AG08395 (cell line): ENCODE measurements around the gene NACC2.

ENCODE experiments used
- DNase-seq: peaks from one replicate; pipeline ENCODE4 v3.0.0; 2012; ENCODE audit warnings: mixed read lengths, low spot score

The NACC2 gene

GRCh38 chr9:136129176-136129575 lies 34.1 kb upstream of the NACC2 start:
- no peak for DNase-seq

GRCh38 chr9:136128436-136128835 lies 33.3 kb upstream of the NACC2 start:
- no peak for DNase-seq

GRCh38 chr9:136127313-136127712 lies 32.2 kb upstream of the NACC2 start:
- no peak for DNase-seq

DNA sequence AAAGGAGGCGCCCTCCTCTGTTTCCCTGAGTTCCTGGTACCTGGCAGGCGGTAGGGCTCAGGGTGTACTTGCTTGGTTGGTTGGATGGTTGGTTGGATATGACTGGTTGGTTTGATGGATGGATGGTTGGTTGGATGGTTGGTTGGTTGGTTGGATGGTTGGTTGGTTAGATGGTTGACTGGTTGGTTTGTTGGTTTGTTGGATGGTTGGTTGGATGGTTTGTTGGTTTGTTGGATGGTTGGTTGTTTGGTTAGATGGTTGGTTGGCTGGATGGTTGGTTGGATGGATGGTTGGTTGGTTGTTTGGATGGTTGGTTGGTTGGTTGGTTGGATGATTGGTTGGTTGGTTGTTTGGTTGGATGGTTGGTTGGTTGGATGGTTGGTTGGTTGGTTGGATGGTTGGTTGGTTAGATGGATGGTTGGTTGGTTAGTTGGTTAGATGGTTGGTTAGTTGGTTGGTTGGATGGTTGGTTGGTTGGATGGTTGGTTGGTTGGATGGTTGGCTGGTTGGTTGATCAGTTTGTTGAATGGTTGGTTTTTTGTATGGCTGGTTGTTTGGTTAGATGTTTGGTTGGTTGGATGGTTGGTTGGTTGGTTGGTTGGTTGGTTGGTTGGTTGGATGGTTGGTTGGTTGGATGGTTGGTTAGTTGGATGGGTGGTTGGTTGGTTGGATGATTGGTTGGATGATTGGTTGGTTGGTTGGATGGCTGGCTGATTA lies 30.0 kb upstream of the NACC2 start:
- DNase-seq: no peak

GRCh38 chr9:136122425-136123383 lies 27.6 kb upstream of the NACC2 start:
- peak; percentile 78 for DNase-seq

GRCh38 chr9:136121801-136122200 lies 26.7 kb upstream of the NACC2 start:
- no peak for DNase-seq

- no peak for DNase-seq
Observed at GRCh38 chr9:136120438-136120844, 25.4 kb upstream of the NACC2 start.

GRCh38 chr9:136119883-136120393 lies 24.8 kb upstream of the NACC2 start:
- DNase-seq: no peak

DNA sequence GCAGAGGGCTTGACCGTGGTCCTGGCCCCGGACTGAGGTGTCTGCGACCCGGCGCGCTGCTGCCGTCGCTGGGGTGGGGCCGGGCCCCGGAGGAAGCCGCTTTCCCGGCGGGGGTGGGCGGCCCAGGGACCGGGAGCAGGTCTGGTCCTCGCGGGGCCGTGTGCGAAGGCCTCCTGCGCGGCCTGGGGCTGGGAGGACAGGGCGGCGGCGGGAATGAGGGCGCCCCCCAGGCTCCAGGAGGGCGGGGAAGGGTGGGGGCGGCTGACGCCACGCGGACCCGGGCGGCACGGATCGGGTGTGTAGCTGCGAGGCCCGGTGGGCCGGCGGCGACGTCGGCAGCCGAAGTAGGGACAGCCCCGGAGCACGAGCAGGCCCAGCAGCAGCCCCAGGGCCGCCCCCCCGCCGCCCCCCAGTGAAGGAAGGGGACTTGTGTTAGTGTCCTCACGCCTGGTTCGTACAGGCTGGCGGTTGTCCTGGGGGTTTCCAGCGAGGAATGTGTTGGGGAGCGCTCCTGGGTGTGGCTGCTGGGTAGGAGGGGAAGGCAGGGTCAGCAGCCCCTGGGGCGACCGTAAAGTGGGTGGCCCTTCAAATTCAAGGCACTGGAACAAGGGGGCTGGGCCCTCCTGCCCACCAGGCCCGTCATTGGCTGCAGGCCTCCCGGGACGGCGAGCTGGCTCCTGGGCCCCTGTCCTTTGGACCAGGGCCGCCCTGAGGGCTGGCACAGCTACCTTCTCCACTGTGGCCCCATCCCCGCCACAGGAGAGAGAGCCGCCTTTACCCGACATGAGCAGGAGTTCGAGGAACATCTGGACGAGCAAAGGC lies 24.2 kb upstream of the NACC2 start:
- peak; percentile 51 for DNase-seq

GRCh38 chr9:136118320-136119060 lies 23.4 kb upstream of the NACC2 start, which contains the start of gene TMEM250:
TMEM250 (minus strand) TSS chr9:136118875; CDS start chr9:136116900, 1,975 bp downstream.
- DNase-seq: peak; percentile 100

GRCh38 chr9:136117916-136118319 lies 22.8 kb upstream of the NACC2 start:
- DNase-seq: no peak

DNA sequence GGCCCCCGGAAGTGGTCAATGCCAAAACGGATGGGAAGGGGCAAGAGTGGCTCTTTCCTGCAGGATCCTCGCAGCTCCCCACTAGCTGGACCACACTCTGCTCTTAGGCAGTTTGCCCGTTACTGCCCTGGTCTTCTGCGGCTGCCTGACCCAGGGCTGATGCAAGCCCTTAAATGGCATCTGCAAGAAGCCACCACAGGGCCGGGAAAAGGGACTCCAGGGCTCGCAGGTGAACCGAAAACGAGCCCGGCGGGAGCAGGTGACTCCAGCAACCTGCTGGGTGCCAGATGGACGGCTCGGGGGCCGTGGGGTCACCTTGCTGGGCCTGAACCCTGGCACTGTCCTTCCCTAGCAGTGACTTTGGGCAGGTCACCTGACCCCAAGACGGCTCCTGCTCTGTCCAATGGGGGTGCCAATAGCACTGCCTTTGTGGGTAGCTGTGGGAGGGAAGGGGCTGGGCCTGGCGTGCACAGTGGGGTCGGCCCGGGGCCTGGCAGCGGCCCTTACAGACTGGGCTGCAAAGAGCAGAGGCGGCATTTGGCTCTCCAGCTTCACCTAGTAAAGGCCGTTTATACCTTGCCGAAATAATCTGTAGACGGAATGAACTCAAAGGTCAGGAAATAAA lies 22.3 kb upstream of the NACC2 start:
- no peak for DNase-seq

DNA sequence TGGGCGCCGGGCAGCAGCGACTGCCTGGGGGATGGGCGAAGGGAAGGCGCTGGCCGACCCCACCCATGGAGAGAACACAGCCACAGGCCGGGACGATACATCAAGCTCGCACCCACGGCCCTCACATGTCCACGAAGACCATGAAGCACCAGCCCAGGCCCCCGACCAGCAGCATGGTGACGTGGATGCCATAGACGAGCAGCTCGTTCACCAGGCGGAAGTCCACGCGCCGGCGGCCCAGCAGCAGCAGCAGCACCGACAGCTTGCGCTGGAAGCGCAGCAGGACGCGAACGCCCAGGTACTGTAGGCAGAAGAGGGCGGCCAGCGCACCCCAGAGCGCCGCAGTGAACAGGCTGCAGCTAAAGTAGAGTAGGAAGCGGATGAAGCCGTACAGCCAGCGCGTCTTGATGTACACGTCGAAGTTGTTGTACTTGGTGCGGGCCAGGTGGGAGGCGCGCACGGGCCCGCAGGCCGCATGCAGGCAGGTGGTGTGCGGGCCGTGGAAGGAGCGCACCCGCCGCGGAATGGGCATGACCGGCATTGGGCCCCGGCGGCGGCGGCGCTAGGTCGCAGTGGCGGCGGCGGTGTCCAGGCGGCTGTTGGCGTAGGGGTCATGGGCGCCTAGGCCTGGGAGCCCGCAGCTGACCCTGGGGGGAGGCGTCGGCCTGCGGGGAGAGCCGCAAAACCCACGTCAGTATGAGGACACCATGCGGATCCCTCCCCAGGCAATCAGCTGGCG lies 21.4 kb upstream of the NACC2 start:
- no peak for DNase-seq

DNA sequence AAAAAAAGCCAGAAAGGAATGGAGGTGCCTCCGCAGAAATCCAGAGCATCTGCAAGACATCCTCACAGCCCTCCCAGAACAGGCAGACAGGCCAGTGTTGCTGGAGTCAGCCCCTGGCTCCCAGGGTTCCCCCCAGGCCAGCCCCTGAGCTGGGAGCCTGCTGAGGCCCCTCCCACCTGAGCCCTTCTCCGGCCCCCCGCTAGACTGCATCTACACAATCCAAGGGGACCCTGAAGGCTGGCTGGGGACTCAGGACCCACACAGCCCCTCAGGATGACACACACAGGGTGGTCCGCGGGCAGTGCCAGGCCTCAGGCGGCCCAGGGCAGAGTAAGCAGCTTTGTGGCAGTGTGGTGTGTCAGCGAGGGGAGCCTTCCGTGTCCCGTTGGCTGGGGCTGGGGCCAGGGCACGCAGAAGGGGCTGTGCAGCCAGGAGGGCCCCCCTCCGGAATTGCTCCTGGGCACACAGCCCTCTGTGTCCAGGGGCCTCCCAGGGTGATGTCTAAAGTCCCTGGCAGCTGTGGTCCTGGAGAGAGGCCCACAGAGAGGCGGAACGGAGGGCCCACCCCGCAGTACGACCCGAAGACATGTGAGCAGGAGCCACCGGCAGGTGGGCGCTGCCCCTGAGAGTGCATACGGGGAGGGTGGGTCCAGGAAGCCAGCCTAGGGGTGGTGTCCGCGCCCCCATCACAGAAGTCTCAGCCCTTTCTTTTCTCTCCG lies 20.7 kb upstream of the NACC2 start:
- no peak for DNase-seq

GRCh38 chr9:136115206-136115605 lies 20.1 kb upstream of the NACC2 start:
- DNase-seq: no peak

DNA sequence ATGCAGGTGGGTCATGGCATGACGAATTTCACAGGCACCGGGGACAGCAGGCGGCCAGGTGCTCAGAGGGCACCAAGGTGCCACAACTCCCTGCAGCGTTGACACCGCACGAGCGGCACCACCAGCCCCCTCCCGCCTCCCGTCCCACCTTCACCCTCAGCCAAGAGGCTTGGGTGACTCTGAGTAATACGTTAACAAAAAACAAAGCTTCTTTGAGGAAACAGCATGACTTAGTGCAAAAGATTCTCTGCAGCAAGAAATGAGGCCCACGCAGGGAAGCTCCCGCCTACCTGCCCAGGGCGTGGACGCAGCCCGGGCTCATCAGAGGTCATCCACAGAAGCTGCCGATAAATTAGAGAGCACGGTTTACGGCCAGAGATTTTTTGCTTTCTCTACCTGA lies 19.5 kb upstream of the NACC2 start:
- DNase-seq: no peak

DNA sequence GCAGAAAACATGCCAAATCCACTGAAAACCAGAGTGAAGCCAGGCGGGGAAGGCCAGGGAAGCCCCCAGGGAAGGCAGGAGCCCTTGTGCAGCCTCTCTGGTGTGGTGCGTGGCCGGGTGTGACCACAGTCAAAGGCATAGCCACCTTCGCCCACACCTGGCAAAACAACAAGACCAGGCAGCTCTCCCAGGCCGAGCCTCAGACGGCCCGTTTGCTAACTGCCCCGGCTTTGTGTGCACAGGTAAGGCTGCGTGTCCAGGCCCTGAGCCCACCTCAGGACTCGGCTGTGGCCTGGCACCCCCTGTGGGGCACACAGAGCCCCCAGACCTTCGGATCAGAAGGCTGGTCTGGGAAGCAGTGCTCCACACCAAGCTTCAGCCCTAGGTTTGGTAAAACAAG lies 17.5 kb upstream of the NACC2 start:
- no peak for DNase-seq

DNA sequence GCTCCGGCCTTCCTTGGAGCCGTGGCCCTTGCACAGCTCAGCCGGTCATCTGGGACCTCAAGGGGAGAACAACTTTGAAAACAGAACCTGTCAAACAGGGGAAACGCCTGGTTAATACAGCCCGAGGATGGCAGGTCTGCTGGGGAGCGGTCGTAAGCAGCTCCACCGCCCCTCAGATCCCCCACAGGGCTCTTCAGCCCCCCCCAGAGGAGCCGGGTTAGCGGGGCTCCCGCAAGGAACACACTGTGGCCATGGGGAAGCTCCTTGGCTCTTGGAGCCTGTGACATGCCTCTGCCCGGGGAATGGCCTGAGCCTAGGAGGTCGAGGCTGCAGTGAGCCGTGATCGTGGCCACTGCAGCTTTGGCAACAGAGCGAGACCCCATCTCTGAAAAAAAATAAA lies 16.8 kb upstream of the NACC2 start:
- no peak for DNase-seq

GRCh38 chr9:136111190-136111589 lies 16.1 kb upstream of the NACC2 start:
- no peak for DNase-seq
